Measurements from ENCODE around the gene LRCH1.
"Not testable (repeated sequence)": the region's sequence is repeated elsewhere in the genome, so short reads cannot be mapped to it uniquely, and the experiment has no call there.

The LRCH1 gene

GRCh38 chr13:46552889-46553520 is at the start of gene LRCH1:
Gene LRCH1 (plus strand): TSS chr13:46553170. CDS start chr13:46553397, 227 bp downstream.
- peak; percentile 71 for DNase-seq (ENCODE audit: low read depth, low spot score)

- no peak for DNase-seq (ENCODE audit: low read depth, low spot score)
Observed at GRCh38 chr13:46504036-46504435, 48.9 kb upstream of the LRCH1 start.

GRCh38 chr13:46507981-46508380 is 45.0 kb upstream of the LRCH1 start:
- no peak for DNase-seq (ENCODE audit: low read depth, low spot score)

- DNase-seq (ENCODE audit: low read depth, low spot score) = no peak
Observed at GRCh38 chr13:46509981-46510380, 43.0 kb upstream of the LRCH1 start.

GRCh38 chr13:46515803-46516202 is 37.2 kb upstream of the LRCH1 start:
- DNase-seq (ENCODE audit: low read depth, low spot score) = no peak

- DNase-seq (ENCODE audit: low read depth, low spot score) = no peak
Observed at GRCh38 chr13:46516599-46517338, 36.2 kb upstream of the LRCH1 start.

- not testable (repeated sequence) for DNase-seq (ENCODE audit: low read depth, low spot score)
Observed at GRCh38 chr13:46517748-46518147, 35.2 kb upstream of the LRCH1 start.

- DNase-seq (ENCODE audit: low read depth, low spot score) = no peak
Observed at GRCh38 chr13:46519182-46519581, 33.8 kb upstream of the LRCH1 start.

- DNase-seq (ENCODE audit: low read depth, low spot score) = no peak
Observed at GRCh38 chr13:46520166-46520565, 32.8 kb upstream of the LRCH1 start.

- no peak for DNase-seq (ENCODE audit: low read depth, low spot score)
Observed at GRCh38 chr13:46521486-46521885, 31.5 kb upstream of the LRCH1 start.

- no peak for DNase-seq (ENCODE audit: low read depth, low spot score)
Observed at GRCh38 chr13:46521921-46522747, 30.8 kb upstream of the LRCH1 start.

GRCh38 chr13:46522748-46523030 is 30.3 kb upstream of the LRCH1 start:
- no peak for DNase-seq (ENCODE audit: low read depth, low spot score)

- DNase-seq (ENCODE audit: low read depth, low spot score) = no peak
Observed at GRCh38 chr13:46523972-46524752, 28.8 kb upstream of the LRCH1 start.

- no peak for DNase-seq (ENCODE audit: low read depth, low spot score)
Observed at GRCh38 chr13:46526100-46526735, 26.8 kb upstream of the LRCH1 start.

- DNase-seq (ENCODE audit: low read depth, low spot score) = no peak
Observed at GRCh38 chr13:46526740-46527139, 26.2 kb upstream of the LRCH1 start.

GRCh38 chr13:46527237-46527636 is 25.7 kb upstream of the LRCH1 start:
- no peak for DNase-seq (ENCODE audit: low read depth, low spot score)

GRCh38 chr13:46529216-46529919 is 23.6 kb upstream of the LRCH1 start:
- DNase-seq (ENCODE audit: low read depth, low spot score) = no peak

GRCh38 chr13:46530084-46530935 is 22.7 kb upstream of the LRCH1 start:
- no peak for DNase-seq (ENCODE audit: low read depth, low spot score)

- DNase-seq (ENCODE audit: low read depth, low spot score) = no peak
Observed at GRCh38 chr13:46531953-46532352, 21.0 kb upstream of the LRCH1 start.

- DNase-seq (ENCODE audit: low read depth, low spot score) = no peak
Observed at GRCh38 chr13:46535002-46535401, 18.0 kb upstream of the LRCH1 start.
